Naive thymus-derived CD4-positive, alpha-beta T cell (primary cell): ENCODE data around the gene ADARB1. TPM values are rescaled to one million over a fixed set of nuclear protein-coding genes. Genes with fewer than 3 reads are reported as not detected.
A peak's percentile ranks its signal among the peaks of the same experiment; 100 is the strongest.

Source experiments
- ATAC-seq: fragments of 150-1000 bp; cut with Tn5 transposase; 2 replicates; pipeline ENCODE4 v1.10.0; 2021; ENCODE audit warnings: mild to moderate bottlenecking, moderate library complexity
- CTCF ChIA-PET: fragments of 350-600 bp; sonication (Branson Sonifier 250); formaldehyde crosslinking; loops from one replicate; lab custom pipeline; 2021; ENCODE audit warnings: antibody characterized with exemption; lab: Charles Lee
- POLR2A ChIA-PET: fragments of 350-600 bp; sonication (Branson Sonifier 250); formaldehyde crosslinking; loops from one replicate; lab custom pipeline; 2021; ENCODE audit warnings: antibody characterized with exemption, inconsistent platforms; lab: Charles Lee
- DNase-seq, 9 donors: peaks; one replicate each; pipeline versions ENCODE4 v3.0.0 to v3.0.0-alpha.2; 2020 to 2022; ENCODE audit warnings: mixed read lengths in 1 of 9
- H3K27ac ChIP-seq: one replicate; pipeline ENCODE4 v1.7.0; 2013; ENCODE audit warnings: mild to moderate bottlenecking, low read depth, low read length, moderate library complexity
- H3K27me3 ChIP-seq, 2 donors: one replicate each; pipeline ENCODE4 v1.7.0; 2013; ENCODE audit warnings: low read length in 2 of 2, mild to moderate bottlenecking in 2 of 2, moderate library complexity in 2 of 2; ENCODE audit not compliant: control insufficient read depth in 2 of 2, insufficient read depth in 2 of 2
- H3K36me3 ChIP-seq, 3 experiments: 1 replicate in 2 of 3; 2 replicates in 1 of 3; pipeline ENCODE4 v1.7.0; 2013; ENCODE audit warnings: low read length in 3 of 3, mild to moderate bottlenecking in 3 of 3, moderate library complexity in 1 of 3; ENCODE audit not compliant: insufficient read depth in 3 of 3, control insufficient read depth in 2 of 3
- H3K4me1 ChIP-seq, 2 donors: one replicate each; pipeline ENCODE4 v1.7.0; 2013; ENCODE audit warnings: low read length in 2 of 2, mild to moderate bottlenecking in 2 of 2, moderate library complexity in 1 of 2; ENCODE audit not compliant: control insufficient read depth in 2 of 2, insufficient read depth in 2 of 2
- H3K4me3 ChIP-seq: 2 replicates; pipeline ENCODE4 v1.7.0; 2013; ENCODE audit warnings: mild to moderate bottlenecking, low read length
- H3K9me3 ChIP-seq, 3 experiments: 1 replicate in 2 of 3; 2 replicates in 1 of 3; pipeline ENCODE4 v1.7.0; 2013; ENCODE audit warnings: low read length in 3 of 3; ENCODE audit not compliant: control insufficient read depth in 2 of 3
- H3K27ac Mint-ChIP-seq, 9 donors: one replicate each; pipeline ENCODE4 v1.8.0; 2020 to 2022; ENCODE audit warnings: mixed read lengths in 9 of 9, mild to moderate bottlenecking in 8 of 9, moderate library complexity in 5 of 9, inconsistent platforms in 2 of 9
- H3K27me3 Mint-ChIP-seq, 5 donors: one replicate each; pipeline ENCODE4 v1.8.0; 2021 to 2022; ENCODE audit warnings: mixed read lengths in 5 of 5, mild to moderate bottlenecking in 1 of 5
- H3K36me3 Mint-ChIP-seq, 5 donors: one replicate each; pipeline ENCODE4 v1.8.0; 2020 to 2022; ENCODE audit warnings: mixed read lengths in 5 of 5, mild to moderate bottlenecking in 3 of 5, inconsistent platforms in 1 of 5
- H3K4me1 Mint-ChIP-seq, 7 donors: one replicate each; pipeline ENCODE4 v1.8.0; 2020 to 2022; ENCODE audit warnings: mixed read lengths in 7 of 7, mild to moderate bottlenecking in 3 of 7, inconsistent platforms in 1 of 7
- H3K4me3 Mint-ChIP-seq, 10 donors: one replicate each; pipeline ENCODE4 v1.8.0; 2020 to 2022; ENCODE audit warnings: mild to moderate bottlenecking in 10 of 10, mixed read lengths in 10 of 10, moderate library complexity in 6 of 10, inconsistent platforms in 2 of 10
- H3K9me3 Mint-ChIP-seq, 11 donors: one replicate each; pipeline ENCODE4 v1.8.0; 2020 to 2022; ENCODE audit warnings: mixed read lengths in 11 of 11, mild to moderate bottlenecking in 4 of 11, inconsistent platforms in 1 of 11, moderate library complexity in 1 of 11
- intact Hi-C, 2 donors: fragments of 100-400 bp; cut with micrococcal nuclease; formaldehyde crosslinking; loops; one replicate each; pipeline ENCODE4 v1.15.1; 2023
- polyA plus RNA-seq, 2 donors: library from polyadenylated mRNA; unstranded; fragments of 300-500 nt; fragmentation: Illumina TruSeq; gene quantifications; one replicate each; pipeline ENCODE4 v1.2.3, GENCODE V29; 2021
- total RNA-seq, 6 experiments: library from RNA in 5 of 6; stranded (reverse) in 5 of 6; gene quantifications; 1 replicate in 5 of 6; 2 replicates in 1 of 6; pipeline ENCODE4 v1.2.3 and lab custom pipeline; 2021 to 2026

The ADARB1 gene
- total and polyA plus RNA-seq, 7 experiments from 2014 or later = 6.2 to 52.2 (median 38.4) TPM

- ChIA-PET POLR2A (no interaction called here), CTCF (no interaction called here)
- DNase-seq (no peak), ATAC-seq (no peak)
- intact Hi-C loops = no loop called here
- H3K36me3 ChIP-seq = no peaks in the 10 kb centered on the region
- H3K9me3 Mint-ChIP-seq = peaks cover 3 to 35% (median 13%) of the 10 kb centered on the region in 11 donors
- no peaks in the 10 kb centered on the region for H3K4me1 ChIP-seq
- peaks cover 0 to 2% of the 10 kb centered on the region in 2 donors for H3K27me3 ChIP-seq
- H3K27me3 Mint-ChIP-seq = peaks cover 0 to 42% (median 12%) of the 10 kb centered on the region in 5 donors
- no peak overlapping the region for H3K4me3 ChIP-seq
- peaks cover 0 to 6% (median 5%) of the 10 kb centered on the region in 5 donors for H3K36me3 Mint-ChIP-seq
- H3K4me3 Mint-ChIP-seq = no peak overlapping the region
- H3K27ac Mint-ChIP-seq = no peak overlapping the region
- H3K4me1 Mint-ChIP-seq = peaks cover 0 to 2% (median 0%) of the 10 kb centered on the region in 7 donors
- H3K27ac ChIP-seq = no peak overlapping the region
- peaks cover 0 to 4% (median 0%) of the 10 kb centered on the region in 3 experiments for H3K9me3 ChIP-seq
These were observed 169.2 kb downstream of the ADARB1 start for GRCh38 chr21:45243603-45244002.

GRCh38 chr21:45244799-45245340 lies 170.5 kb downstream of the ADARB1 start:
- no peak overlapping the region for H3K27ac ChIP-seq
- ChIA-PET CTCF (no interaction called here), POLR2A (no interaction called here)
- Mint-ChIP-seq H3K27me3 (peaks cover 0 to 38% (median 13%) of the 10 kb centered on the region in 5 donors), H3K4me1 (peaks cover 0 to 3% (median 0%) of the 10 kb centered on the region in 7 donors), H3K27ac (no peak overlapping the region), H3K4me3 (no peak overlapping the region), H3K36me3 (peaks cover 0 to 6% (median 5%) of the 10 kb centered on the region in 5 donors), H3K9me3 (peaks cover 3 to 35% (median 13%) of the 10 kb centered on the region in 11 donors)
- H3K4me1 ChIP-seq = no peaks in the 10 kb centered on the region
- H3K36me3 ChIP-seq = no peaks in the 10 kb centered on the region
- DNase-seq = no peak
- H3K27me3 ChIP-seq = peaks cover 0 to 2% of the 10 kb centered on the region in 2 donors
- ATAC-seq = no peak
- H3K9me3 ChIP-seq = peaks cover 0 to 4% (median 0%) of the 10 kb centered on the region in 3 experiments
- H3K4me3 ChIP-seq = no peak overlapping the region
- intact Hi-C loops = no loop called here

- H3K36me3 Mint-ChIP-seq = peaks cover 0 to 5% (median 5%) of the 10 kb centered on the region in 5 donors
- ChIA-PET CTCF (no interaction called here), POLR2A (interaction anchor here (0.7 kb wide), 1 partner anchor 10 kb away, joined by 4 read pairs; no protein-coding TSS in a partner anchor)
- Histone ChIP-seq H3K4me3 (no peak overlapping the region), H3K9me3 (peaks cover 0 to 4% (median 0%) of the 10 kb centered on the region in 3 experiments), H3K36me3 (no peaks in the 10 kb centered on the region), H3K4me1 (no peaks in the 10 kb centered on the region), H3K27ac (no peak overlapping the region), H3K27me3 (no peaks in the 10 kb centered on the region)
- peak overlapping the region in 1 of 9 donors; percentile 59 for H3K27ac Mint-ChIP-seq
- H3K4me3 Mint-ChIP-seq = no peak overlapping the region
- intact Hi-C loops = no loop called here
- peaks cover 0 to 3% (median 0%) of the 10 kb centered on the region in 7 donors for H3K4me1 Mint-ChIP-seq
- DNase-seq (no peak), ATAC-seq (no peak)
- H3K9me3 Mint-ChIP-seq = peaks cover 3 to 28% (median 13%) of the 10 kb centered on the region in 11 donors
- H3K27me3 Mint-ChIP-seq = peaks cover 0 to 24% (median 7%) of the 10 kb centered on the region in 5 donors
These were observed 172.3 kb downstream of the ADARB1 start for GRCh38 chr21:45246386-45247320.

GRCh38 chr21:45248301-45248892 lies 174.0 kb downstream of the ADARB1 start:
- Histone ChIP-seq H3K4me1 (no peaks in the 10 kb centered on the region), H3K9me3 (peaks cover 0 to 2% (median 0%) of the 10 kb centered on the region in 3 experiments), H3K27me3 (no peaks in the 10 kb centered on the region), H3K27ac (no peak overlapping the region), H3K36me3 (no peaks in the 10 kb centered on the region), H3K4me3 (no peak overlapping the region)
- H3K27me3 Mint-ChIP-seq = peaks cover 0 to 21% (median 7%) of the 10 kb centered on the region in 5 donors
- no peak overlapping the region for H3K4me3 Mint-ChIP-seq
- H3K27ac Mint-ChIP-seq = no peak overlapping the region
- H3K4me1 Mint-ChIP-seq = peaks cover 0 to 3% (median 0%) of the 10 kb centered on the region in 7 donors
- intact Hi-C loops = no loop called here
- H3K36me3 Mint-ChIP-seq = peaks cover 0 to 5% (median 5%) of the 10 kb centered on the region in 5 donors
- DNase-seq (no peak), ATAC-seq (no peak)
- CTCF ChIA-PET = no interaction called here
- peaks cover 3 to 12% (median 9%) of the 10 kb centered on the region in 11 donors for H3K9me3 Mint-ChIP-seq
- POLR2A ChIA-PET = no interaction called here

- Histone ChIP-seq H3K9me3 (no peaks in the 10 kb centered on the region), H3K27ac (no peak overlapping the region), H3K4me1 (no peaks in the 10 kb centered on the region), H3K27me3 (no peaks in the 10 kb centered on the region), H3K36me3 (no peaks in the 10 kb centered on the region), H3K4me3 (no peak overlapping the region)
- POLR2A ChIA-PET = no interaction called here
- no peak overlapping the region for H3K4me3 Mint-ChIP-seq
- CTCF ChIA-PET = no interaction called here
- intact Hi-C loops = no loop called here
- DNase-seq = no peak
- ATAC-seq = no peak
- peaks cover under 1 to 7% (median 4%) of the 10 kb centered on the region in 11 donors for H3K9me3 Mint-ChIP-seq
- no peak overlapping the region for H3K27ac Mint-ChIP-seq
- peaks cover 0 to 17% (median 7%) of the 10 kb centered on the region in 5 donors for H3K27me3 Mint-ChIP-seq
- H3K36me3 Mint-ChIP-seq = peaks cover 0 to 5% (median 0%) of the 10 kb centered on the region in 5 donors
- peaks cover 0 to 3% (median 0%) of the 10 kb centered on the region in 7 donors for H3K4me1 Mint-ChIP-seq
These were observed 174.6 kb downstream of the ADARB1 start for GRCh38 chr21:45248893-45249381.

- H3K4me3 ChIP-seq = no peak overlapping the region
- no peaks in the 10 kb centered on the region for H3K27me3 ChIP-seq
- peaks cover 0 to 18% (median 12%) of the 10 kb centered on the region in 5 donors for H3K27me3 Mint-ChIP-seq
- ChIA-PET CTCF (no interaction called here), POLR2A (no interaction called here)
- intact Hi-C loops = loop anchor here in 1 of 2 donors (10.0 kb wide), 1 partner anchor 95 kb away; no protein-coding TSS in a partner anchor
- H3K4me3 Mint-ChIP-seq = no peak overlapping the region
- H3K36me3 ChIP-seq = no peaks in the 10 kb centered on the region
- H3K4me1 ChIP-seq = no peaks in the 10 kb centered on the region
- H3K36me3 Mint-ChIP-seq = no peaks in the 10 kb centered on the region
- H3K9me3 Mint-ChIP-seq = no peaks in the 10 kb centered on the region
- H3K4me1 Mint-ChIP-seq = peaks cover 0 to 4% (median 0%) of the 10 kb centered on the region in 7 donors
- ATAC-seq (no peak), DNase-seq (no peak)
- no peak overlapping the region for H3K27ac Mint-ChIP-seq
- H3K9me3 ChIP-seq = no peaks in the 10 kb centered on the region
- H3K27ac ChIP-seq = no peak overlapping the region
These were observed 175.2 kb downstream of the ADARB1 start for GRCh38 chr21:45249626-45250025.
